ENCODE data around the gene SAAL1.

SAAL1 gene

GRCh38 chr11:18151581-18151980, 45.7 kb upstream of the SAAL1 start (continued):
- TF ChIP-seq ZNF792 (tag by site-specific recombination; IDR thresholded peaks at IDR 0.05) (no peak), ZBTB48 (tag by site-specific recombination; IDR thresholded peaks at IDR 0.05) (no peak), ZNF37A (tag by site-specific recombination; IDR thresholded peaks at IDR 0.05) (no peak), BCL6B (tag by site-specific recombination; IDR thresholded peaks at IDR 0.05) (no peak), GLIS2 (tag by site-specific recombination; IDR thresholded peaks at IDR 0.05) (no peak), ZNF394 (tag by site-specific recombination; IDR thresholded peaks at IDR 0.05; ENCODE audit: borderline replicate concordance) (no peak)

- Histone ChIP-seq H3K36me3 (ENCODE audit: control insufficient read depth in 2 of 2, insufficient read depth in 1 of 2, low read length in 2 of 2) (no peaks in the 10 kb centered on the region), H3K9me3 (ENCODE audit: control insufficient read depth, insufficient read depth, low read depth, low read length) (no peaks in the 10 kb centered on the region), H3K27ac (ENCODE audit: extremely low read depth, low read depth, low read length) (no peak overlapping the region), H3K4me3 (ENCODE audit: low read depth, low read length) (no peak overlapping the region), H3K4me1 (ENCODE audit: control insufficient read depth, insufficient read depth, low read length) (no peaks in the 10 kb centered on the region)
- no peak for TF ChIP-seq ZBTB6 (tag by site-specific recombination; IDR thresholded peaks at IDR 0.05)
- no peak for TF ChIP-seq ZNF660 (tag by site-specific recombination; IDR thresholded peaks at IDR 0.05)
- TF ChIP-seq ZSCAN16 (tag by site-specific recombination; IDR thresholded peaks at IDR 0.05): no peak
- TF ChIP-seq ZNF157 (tag by site-specific recombination; IDR thresholded peaks at IDR 0.05): no peak
- no peak for TF ChIP-seq ZNF311 (tag by site-specific recombination; IDR thresholded peaks at IDR 0.05; ENCODE audit: borderline replicate concordance)
- no peak for TF ChIP-seq PBX3 (CRISPR knock-in tag; IDR thresholded peaks at IDR 0.05)
- CTCF ChIA-PET: interaction anchor here (0.6 to 2.2 kb wide), 5 partner anchors 30 to 373 kb away, joined by 3 to 16 read pairs (median 4); no protein-coding TSS in a partner anchor
- POLR2A ChIA-PET: no interaction called here
Observed at GRCh38 chr11:18145837-18146236, 40.0 kb upstream of the SAAL1 start.

GRCh38 chr11:18145025-18145424, 39.1 kb upstream of the SAAL1 start:
- H3K9me3 ChIP-seq (ENCODE audit: control insufficient read depth, insufficient read depth, low read depth, low read length): no peaks in the 10 kb centered on the region
- H3K27ac ChIP-seq (ENCODE audit: extremely low read depth, low read depth, low read length): no peak overlapping the region
- no peaks in the 10 kb centered on the region for H3K36me3 ChIP-seq (ENCODE audit: control insufficient read depth in 2 of 2, insufficient read depth in 1 of 2, low read length in 2 of 2)
- POLR2A ChIA-PET: no interaction called here
- TF ChIP-seq AEBP2 (tag by site-specific recombination; IDR thresholded peaks at IDR 0.05; ENCODE audit: borderline replicate concordance) (no peak), BCL11A (tag by site-specific recombination; IDR thresholded peaks at IDR 0.05; ENCODE audit: low read depth) (no peak), ZNF530 (tag by site-specific recombination; IDR thresholded peaks at IDR 0.05; ENCODE audit: low read depth) (no peak), ZNF146 (tag by site-specific recombination; IDR thresholded peaks at IDR 0.05) (no peak), ZNF580 (tag by site-specific recombination; IDR thresholded peaks at IDR 0.05) (no peak), ZNF624 (tag by site-specific recombination; IDR thresholded peaks at IDR 0.05) (no peak), SP3 (tag by site-specific recombination; IDR thresholded peaks at IDR 0.05) (no peak), ZNF48 (tag by site-specific recombination; IDR thresholded peaks at IDR 0.05) (no peak), ZNF175 (tag by site-specific recombination; IDR thresholded peaks at IDR 0.05) (no peak), KLF1 (tag by site-specific recombination; IDR thresholded peaks at IDR 0.05) (no peak), ZBTB26 (tag by site-specific recombination; optimal IDR thresholded peaks at IDR 0.05) (no peak), ZNF202 (tag by site-specific recombination; IDR thresholded peaks at IDR 0.05; ENCODE audit: borderline replicate concordance) (no peak)
- CTCF ChIA-PET: interaction anchor here (0.6 to 2.2 kb wide), 6 partner anchors 9 to 415 kb away, joined by 3 to 16 read pairs (median 3); no protein-coding TSS in a partner anchor
- no peaks in the 10 kb centered on the region for H3K4me1 ChIP-seq (ENCODE audit: control insufficient read depth, insufficient read depth, low read length)
- H3K4me3 ChIP-seq (ENCODE audit: low read depth, low read length): no peak overlapping the region
